ENCODE data around the gene SFTPB. TPM values are rescaled to one million over a fixed set of nuclear protein-coding genes. Genes with fewer than 3 reads are reported as not detected.

The SFTPB gene
- total RNA-seq, 2 donors from 2014 or later: not detected

- H3K4me3 ChIP-seq: no peak overlapping the region
- H3K36me3 ChIP-seq: no peaks in the 10 kb centered on the region
- no peak for ATAC-seq (ENCODE audit: insufficient number of reproducible peaks, low FRiP score, low read depth)
- H3K9me3 ChIP-seq: no peaks in the 10 kb centered on the region
- peaks cover 3 to 13% of the 10 kb centered on the region in 2 donors for H3K4me1 ChIP-seq (ENCODE audit: control insufficient read depth in 1 of 2, low read depth in 2 of 2)
- DNase-seq (ENCODE audit: low spot score): no peak
- TF ChIP-seq CTCF (IDR thresholded peaks at IDR 0.05): no peak
- H3K27ac ChIP-seq: no peak overlapping the region
- H3K27me3 ChIP-seq (replicated peaks; ENCODE audit: insufficient read depth): no peaks in the 10 kb centered on the region
Measured at GRCh38 chr2:85665264-85665937, 2.6 kb downstream of the SFTPB start.

GRCh38 chr2:85663594-85664565, 4.1 kb downstream of the SFTPB start:
- Histone ChIP-seq H3K27me3 (replicated peaks; ENCODE audit: insufficient read depth) (no peaks in the 10 kb centered on the region), H3K27ac (peak overlapping the region in 1 of 2 donors; percentile 36), H3K36me3 (no peaks in the 10 kb centered on the region), H3K9me3 (no peaks in the 10 kb centered on the region), H3K4me3 (no peak overlapping the region), H3K4me1 (ENCODE audit: control insufficient read depth in 1 of 2, low read depth in 2 of 2) (peaks cover 3 to 13% of the 10 kb centered on the region in 2 donors)
- DNase-seq (ENCODE audit: low spot score) (no peak), ATAC-seq (ENCODE audit: insufficient number of reproducible peaks, low FRiP score, low read depth) (no peak)
- TF ChIP-seq CTCF (IDR thresholded peaks at IDR 0.05): no peak

- Histone ChIP-seq H3K9me3 (no peaks in the 10 kb centered on the region), H3K36me3 (no peaks in the 10 kb centered on the region), H3K4me1 (ENCODE audit: control insufficient read depth in 1 of 2, low read depth in 2 of 2) (peaks cover 3 to 13% of the 10 kb centered on the region in 2 donors), H3K4me3 (no peak overlapping the region), H3K27me3 (replicated peaks; ENCODE audit: insufficient read depth) (no peaks in the 10 kb centered on the region), H3K27ac (peak overlapping the region in 1 of 2 donors; percentile 36)
- DNase-seq (ENCODE audit: low spot score) (peak; percentile 39), ATAC-seq (ENCODE audit: insufficient number of reproducible peaks, low FRiP score, low read depth) (peak; percentile 89)
- no peak for TF ChIP-seq CTCF (IDR thresholded peaks at IDR 0.05)
Measured at GRCh38 chr2:85662899-85663593, 5.0 kb downstream of the SFTPB start.

GRCh38 chr2:85661139-85661858, 6.7 kb downstream of the SFTPB start:
- no peak for DNase-seq (ENCODE audit: low spot score)
- ATAC-seq (ENCODE audit: insufficient number of reproducible peaks, low FRiP score, low read depth): no peak
- Histone ChIP-seq H3K27ac (no peak overlapping the region), H3K27me3 (replicated peaks; ENCODE audit: insufficient read depth) (no peaks in the 10 kb centered on the region), H3K4me3 (no peak overlapping the region), H3K4me1 (ENCODE audit: control insufficient read depth in 1 of 2, low read depth in 2 of 2) (peaks cover 3 to 13% of the 10 kb centered on the region in 2 donors), H3K36me3 (no peaks in the 10 kb centered on the region), H3K9me3 (no peaks in the 10 kb centered on the region)
- TF ChIP-seq CTCF (IDR thresholded peaks at IDR 0.05): no peak
